ENCODE results near the gene MIDN.

Gene MIDN

GRCh38 chr19:1292419-1293151 is 44.2 kb downstream of the MIDN start:
- TF ChIP-seq, protein P1, sequence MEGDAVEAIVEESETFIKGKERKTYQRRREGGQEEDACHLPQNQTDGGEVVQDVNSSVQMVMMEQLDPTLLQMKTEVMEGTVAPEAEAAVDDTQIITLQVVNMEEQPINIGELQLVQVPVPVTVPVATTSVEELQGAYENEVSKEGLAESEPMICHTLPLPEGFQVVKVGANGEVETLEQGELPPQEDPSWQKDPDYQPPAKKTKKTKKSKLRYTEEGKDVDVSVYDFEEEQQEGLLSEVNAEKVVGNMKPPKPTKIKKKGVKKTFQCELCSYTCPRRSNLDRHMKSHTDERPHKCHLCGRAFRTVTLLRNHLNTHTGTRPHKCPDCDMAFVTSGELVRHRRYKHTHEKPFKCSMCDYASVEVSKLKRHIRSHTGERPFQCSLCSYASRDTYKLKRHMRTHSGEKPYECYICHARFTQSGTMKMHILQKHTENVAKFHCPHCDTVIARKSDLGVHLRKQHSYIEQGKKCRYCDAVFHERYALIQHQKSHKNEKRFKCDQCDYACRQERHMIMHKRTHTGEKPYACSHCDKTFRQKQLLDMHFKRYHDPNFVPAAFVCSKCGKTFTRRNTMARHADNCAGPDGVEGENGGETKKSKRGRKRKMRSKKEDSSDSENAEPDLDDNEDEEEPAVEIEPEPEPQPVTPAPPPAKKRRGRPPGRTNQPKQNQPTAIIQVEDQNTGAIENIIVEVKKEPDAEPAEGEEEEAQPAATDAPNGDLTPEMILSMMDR (IDR thresholded peaks at IDR 0.05; ENCODE audit: control extremely low read depth, extremely low read depth, low read depth, missing control alignments) = no peak
- DNase-seq (ENCODE audit: extremely low spot score) = no peak
- CTCF ChIA-PET = no interaction called here
- POLR2A ChIA-PET = interaction anchor here (1.0 kb wide), 1 partner anchor 24 kb away, joined by 4 read pairs; the partner anchor contains the start of gene CIRBP

DNA sequence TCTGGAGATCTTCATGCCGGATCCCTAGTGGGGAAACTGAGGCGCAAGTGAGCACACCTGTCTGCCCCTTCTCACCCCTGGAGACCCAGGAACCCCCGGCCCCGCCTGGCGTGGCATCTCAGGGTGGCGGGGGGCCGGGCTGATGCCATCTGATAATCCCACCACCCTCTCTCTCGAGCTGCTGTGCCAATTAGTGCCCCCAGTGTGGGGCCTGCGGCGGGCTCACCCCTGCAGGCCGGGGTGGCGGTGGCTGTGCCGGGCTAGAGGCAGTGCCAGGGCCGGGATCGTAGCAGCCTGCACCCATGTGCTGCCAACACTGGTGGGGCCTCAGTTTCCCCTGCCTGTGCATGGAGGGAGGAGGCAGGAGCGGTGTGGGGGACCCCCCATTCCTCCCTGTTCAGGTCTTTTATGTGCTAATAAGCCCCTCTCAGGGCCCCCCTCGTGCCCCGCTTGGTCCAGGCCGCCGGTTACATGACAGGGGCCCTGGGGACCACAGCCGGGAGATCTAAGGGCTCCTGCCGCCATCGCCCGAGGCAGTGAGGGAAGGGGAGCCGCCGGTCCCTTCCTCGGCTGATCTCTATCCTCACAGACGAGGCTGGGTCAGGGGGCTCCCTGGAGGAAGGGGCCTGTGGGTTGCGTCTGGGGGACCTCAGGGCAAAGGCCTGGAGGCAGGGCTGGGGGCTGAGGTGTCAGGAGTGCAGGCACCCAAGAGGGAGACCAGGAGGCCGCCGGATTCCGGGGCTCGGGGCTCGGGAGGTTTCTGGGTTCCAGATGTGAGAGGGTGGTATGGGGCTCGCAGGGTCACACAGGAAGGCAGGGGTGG is 45.6 kb downstream of the MIDN start:
- no peak for DNase-seq (ENCODE audit: extremely low spot score)
- TF ChIP-seq, protein P1 (IDR thresholded peaks at IDR 0.05; ENCODE audit: control extremely low read depth, extremely low read depth, low read depth, missing control alignments) = no peak
- POLR2A ChIA-PET = no interaction called here
- CTCF ChIA-PET = interaction anchor here (1.3 kb wide), 1 partner anchor 15 kb away, joined by 4 read pairs; no protein-coding TSS in a partner anchor

DNA sequence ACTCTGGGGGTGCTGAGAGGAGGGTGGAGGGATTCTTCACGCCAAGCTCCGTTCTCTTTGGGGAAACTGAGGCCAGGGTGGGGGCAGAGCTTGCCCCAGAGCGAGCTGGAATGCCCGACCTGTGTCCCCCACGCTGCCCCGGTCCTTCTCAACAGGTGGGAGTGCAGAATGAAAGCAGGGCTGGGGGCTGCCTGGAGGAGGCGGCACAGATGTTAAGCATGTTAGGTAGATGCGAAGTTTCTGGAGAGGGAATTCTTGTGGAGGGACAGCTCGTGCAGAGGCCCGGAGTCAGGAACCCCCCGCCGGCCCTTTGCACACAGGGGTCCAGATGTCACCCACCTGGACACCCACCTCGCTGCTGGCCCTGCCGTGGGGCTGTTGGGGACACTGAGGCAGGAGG is 46.3 kb downstream of the MIDN start:
- ChIA-PET CTCF (interaction anchor here (1.3 kb wide), 1 partner anchor 15 kb away, joined by 4 read pairs; no protein-coding TSS in a partner anchor), POLR2A (no interaction called here)
- TF ChIP-seq, protein P1 (IDR thresholded peaks at IDR 0.05; ENCODE audit: control extremely low read depth, extremely low read depth, low read depth, missing control alignments) = no peak

GRCh38 chr19:1295169-1296012 is 47.0 kb downstream of the MIDN start:
- POLR2A ChIA-PET = interaction anchor here (0.6 kb wide), 1 partner anchor 164 kb away, joined by 3 read pairs; no protein-coding TSS in a partner anchor
- CTCF ChIA-PET = no interaction called here
- peak; percentile 69 for DNase-seq (ENCODE audit: extremely low spot score)
- TF ChIP-seq, protein P1 (IDR thresholded peaks at IDR 0.05; ENCODE audit: control extremely low read depth, extremely low read depth, low read depth, missing control alignments) = no peak

More for the DNA sequence above, 46.3 kb downstream of the MIDN start:
- DNase-seq (ENCODE audit: extremely low spot score) = no peak

DNA sequence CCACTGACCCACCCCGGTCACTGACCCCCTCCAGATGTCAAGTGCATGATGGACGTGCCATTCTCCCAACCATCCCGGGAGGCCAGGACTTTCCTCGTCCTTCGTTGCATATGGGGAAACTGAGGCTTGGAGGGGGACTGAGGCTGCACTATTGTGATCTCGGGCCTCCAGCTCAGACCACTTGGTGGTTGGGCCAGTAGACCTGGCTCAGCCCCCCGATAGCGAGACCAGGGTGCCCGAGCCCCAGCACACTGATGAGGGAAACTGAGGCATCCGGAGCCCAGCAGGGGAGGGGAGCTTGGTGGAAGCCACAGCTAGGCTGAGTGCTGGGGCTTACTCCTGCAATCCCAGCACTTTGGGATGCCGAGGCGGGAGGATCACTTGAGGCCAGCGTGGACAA is 47.7 kb downstream of the MIDN start:
- ChIA-PET CTCF (no interaction called here), POLR2A (interaction anchor here (0.6 kb wide), 1 partner anchor 163 kb away, joined by 3 read pairs; no protein-coding TSS in a partner anchor)
- TF ChIP-seq, protein P1 (IDR thresholded peaks at IDR 0.05; ENCODE audit: control extremely low read depth, extremely low read depth, low read depth, missing control alignments) = no peak
- no peak for DNase-seq (ENCODE audit: extremely low spot score)

Data from GM10248 (cell line).